VCaP (cell line): ENCODE data around the gene CCNL1.
"Not testable (repeated sequence)": the region's sequence is repeated elsewhere in the genome, so short reads cannot be mapped to it uniquely, and the experiment has no call there.

Experiments used
- H3K27ac ChIP-seq: fragments of 450-650 bp; 2 replicates; pipeline ENCODE4 v1.5.1; 2017
- CTCF ChIP-seq: fragments of 450-650 bp; conservative IDR thresholded peaks from 2 replicates; pipeline ENCODE4 v1.5.1; 2017; ENCODE audit warnings: mild to moderate bottlenecking, moderate library complexity

CCNL1 gene

DNA sequence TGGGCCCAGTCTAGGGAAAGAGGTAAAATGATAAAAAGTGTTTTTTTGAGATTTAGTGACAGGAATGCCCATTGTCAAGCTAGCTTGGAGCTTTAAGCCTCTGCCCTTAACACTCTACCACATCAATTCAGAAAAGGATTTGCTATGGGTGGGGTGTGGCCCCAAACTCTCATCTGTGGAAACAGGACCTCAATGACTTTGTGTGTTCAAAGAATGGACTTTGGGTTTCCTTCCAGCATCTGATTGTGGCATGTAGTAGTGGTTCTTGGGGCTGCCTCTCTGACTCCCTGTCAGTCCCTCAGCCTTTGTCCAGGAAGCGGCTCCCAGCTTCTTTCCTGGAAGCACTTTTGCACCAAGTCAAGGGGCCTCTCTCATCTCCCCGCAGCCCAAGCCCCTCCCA lies 56.1 kb downstream of the CCNL1 start:
- H3K27ac ChIP-seq = no peak overlapping the region

GRCh38 chr3:157103280-157103679 lies 56.7 kb downstream of the CCNL1 start:
- TF ChIP-seq CTCF = no peak
- no peak overlapping the region for H3K27ac ChIP-seq

More for the DNA sequence above, 56.1 kb downstream of the CCNL1 start:
- no peak for TF ChIP-seq CTCF

DNA sequence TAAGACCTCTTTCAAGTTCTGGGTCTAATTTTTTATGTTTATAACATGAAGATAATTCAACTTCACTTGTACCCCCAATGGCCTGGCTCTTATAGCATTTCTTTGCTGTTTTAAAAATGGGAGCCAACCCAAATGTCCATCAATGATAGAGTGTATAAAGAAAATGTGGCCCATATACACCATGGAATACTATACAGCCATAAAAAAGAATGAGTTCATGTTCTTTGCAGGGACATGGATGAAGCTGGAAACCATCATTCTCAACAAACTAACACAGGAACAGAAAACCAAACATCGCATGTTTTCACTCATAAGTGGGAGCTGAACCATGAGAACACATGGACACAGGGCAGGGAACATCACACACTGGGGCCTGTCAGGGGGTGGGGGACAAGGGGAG lies 57.4 kb downstream of the CCNL1 start:
- H3K27ac ChIP-seq = not testable (repeated sequence)

- TF ChIP-seq CTCF = no peak
- no peak overlapping the region for H3K27ac ChIP-seq
These were observed 57.8 kb downstream of the CCNL1 start for GRCh38 chr3:157102098-157102497.

GRCh38 chr3:157101486-157101885 lies 58.5 kb downstream of the CCNL1 start:
- H3K27ac ChIP-seq = no peak overlapping the region
- no peak for TF ChIP-seq CTCF

DNA sequence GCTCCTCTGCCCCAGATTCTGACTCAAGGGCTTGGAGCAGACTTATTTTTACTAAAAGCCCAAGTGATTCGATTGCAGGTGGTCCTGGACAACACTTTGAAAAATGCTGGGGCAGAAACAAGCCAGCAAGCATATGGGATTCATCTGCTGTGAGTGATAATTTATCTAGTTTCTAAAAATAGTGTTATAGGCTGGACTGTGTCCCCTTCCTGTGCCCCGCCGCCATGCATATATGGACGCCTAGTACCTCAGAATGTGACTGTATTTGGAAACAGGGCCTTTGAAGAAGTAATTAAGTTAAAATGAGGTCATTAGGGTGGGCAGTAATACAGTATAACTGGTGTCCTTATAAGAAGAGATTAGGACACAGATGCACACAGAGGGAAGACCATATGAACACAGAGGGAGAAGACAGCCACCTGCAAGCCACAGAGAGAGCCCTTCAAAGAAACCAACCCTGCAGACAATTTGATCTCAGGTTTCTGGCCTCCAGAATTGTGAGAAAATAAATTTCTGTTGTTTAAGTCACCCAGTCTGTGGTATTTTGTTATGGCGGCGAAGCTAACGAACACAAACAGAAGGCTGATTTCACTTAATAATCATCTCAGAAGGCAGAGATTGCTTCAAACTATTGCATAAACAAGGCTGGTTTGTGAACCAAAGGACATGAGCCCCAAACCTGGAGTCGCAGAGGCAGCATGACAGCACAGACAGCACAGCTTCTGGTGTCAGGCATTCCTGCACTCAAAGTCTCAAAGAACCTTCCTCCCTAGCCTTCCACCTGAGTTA lies 59.1 kb downstream of the CCNL1 start:
- TF ChIP-seq CTCF = no peak
- no peak overlapping the region for H3K27ac ChIP-seq

DNA sequence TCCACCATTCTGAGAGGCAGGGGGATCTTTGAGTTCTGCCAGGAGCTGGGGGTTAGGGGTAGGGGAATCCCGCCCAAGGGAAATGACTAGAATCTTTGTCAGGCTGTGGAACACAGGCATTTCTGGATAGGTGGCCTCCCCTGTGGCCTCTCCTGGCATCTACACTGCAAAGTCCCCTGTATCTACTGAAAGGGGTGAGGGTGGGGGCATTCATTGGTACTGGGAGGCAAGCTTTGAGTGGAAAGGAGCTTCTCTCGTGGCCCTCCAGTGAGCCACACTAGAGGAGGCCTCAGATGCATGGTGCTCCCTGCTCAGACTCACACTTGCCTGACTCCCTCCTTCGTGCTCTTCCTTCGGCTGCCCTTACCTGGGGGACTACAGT lies 59.9 kb downstream of the CCNL1 start:
- no peak for TF ChIP-seq CTCF
- no peak overlapping the region for H3K27ac ChIP-seq

DNA sequence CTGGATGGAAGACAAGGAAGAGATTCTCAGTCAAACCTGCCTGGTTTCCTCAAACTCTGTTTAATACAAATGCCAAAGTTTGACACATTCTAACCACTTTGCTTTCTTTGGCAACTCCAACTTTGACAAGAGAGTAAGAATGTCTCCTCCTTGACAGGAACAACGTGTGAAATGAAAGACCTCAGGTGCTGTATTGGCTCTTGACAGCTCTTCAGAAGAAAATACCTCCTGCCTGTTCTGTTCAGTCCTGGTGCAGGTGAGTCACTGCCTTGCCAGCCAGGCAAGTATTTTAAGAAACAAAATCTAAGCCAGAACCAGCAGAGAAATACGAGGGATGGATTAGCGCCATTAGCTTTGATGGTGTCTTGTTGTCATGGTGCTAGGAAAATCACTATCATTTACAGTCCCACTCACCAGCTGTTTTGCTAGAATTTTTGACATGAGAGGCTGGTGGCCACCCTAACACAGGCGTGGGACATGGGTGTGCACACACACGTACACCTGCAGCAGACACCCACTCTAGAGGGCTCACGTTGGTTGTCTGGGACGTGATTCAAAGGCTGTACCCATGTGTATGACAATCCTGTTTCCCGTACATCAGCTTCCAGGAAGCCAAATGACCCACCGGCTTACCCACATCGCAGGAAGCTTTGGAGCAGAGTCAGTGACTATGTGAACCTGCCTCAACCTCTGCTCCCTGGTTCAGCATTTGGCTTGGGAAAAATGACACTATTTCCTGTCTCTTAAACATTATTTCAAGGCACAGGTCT lies 60.4 kb downstream of the CCNL1 start:
- H3K27ac ChIP-seq = no peak overlapping the region
- no peak for TF ChIP-seq CTCF
